HG02623 (cell line): ENCODE data around the gene RIN1.
A peak's percentile ranks its signal among the peaks of the same experiment; 100 is the strongest.

Experiments
- ATAC-seq: cut with Tn5 transposase; IDR thresholded peaks from one replicate; pipeline ENCODE4 v1.9.1; 2021; ENCODE audit warnings: moderate library complexity; ENCODE audit not compliant: unreplicated experiment

Gene RIN1

DNA sequence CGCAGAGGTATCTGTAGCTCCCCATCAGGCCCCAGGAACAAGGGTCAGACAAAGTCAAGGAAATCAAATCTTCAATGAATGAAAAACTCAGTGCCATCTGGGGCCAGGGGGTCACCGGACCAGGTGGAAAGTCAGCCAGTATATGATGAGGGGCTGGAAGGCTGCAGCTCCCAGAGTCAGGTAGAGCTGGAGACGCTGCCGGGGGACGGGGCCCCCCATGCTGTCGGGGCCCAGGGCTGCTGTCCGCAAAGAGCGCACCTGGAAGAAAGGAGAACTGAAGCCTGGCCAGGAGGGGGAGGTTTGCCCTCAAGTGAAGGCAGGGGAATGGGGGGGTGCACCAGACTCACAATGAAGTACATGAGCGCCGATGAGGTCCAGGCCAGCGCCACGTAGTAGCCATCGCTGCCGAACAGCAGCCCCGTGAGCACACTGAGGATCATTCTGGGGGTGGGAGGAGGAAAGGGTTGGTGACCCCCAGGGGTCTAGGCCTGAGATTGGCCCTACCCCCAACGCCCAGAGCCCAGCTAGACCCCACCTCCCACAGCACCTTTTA, 51.6 kb downstream of the RIN1 start:
- ATAC-seq, result no peak

DNA sequence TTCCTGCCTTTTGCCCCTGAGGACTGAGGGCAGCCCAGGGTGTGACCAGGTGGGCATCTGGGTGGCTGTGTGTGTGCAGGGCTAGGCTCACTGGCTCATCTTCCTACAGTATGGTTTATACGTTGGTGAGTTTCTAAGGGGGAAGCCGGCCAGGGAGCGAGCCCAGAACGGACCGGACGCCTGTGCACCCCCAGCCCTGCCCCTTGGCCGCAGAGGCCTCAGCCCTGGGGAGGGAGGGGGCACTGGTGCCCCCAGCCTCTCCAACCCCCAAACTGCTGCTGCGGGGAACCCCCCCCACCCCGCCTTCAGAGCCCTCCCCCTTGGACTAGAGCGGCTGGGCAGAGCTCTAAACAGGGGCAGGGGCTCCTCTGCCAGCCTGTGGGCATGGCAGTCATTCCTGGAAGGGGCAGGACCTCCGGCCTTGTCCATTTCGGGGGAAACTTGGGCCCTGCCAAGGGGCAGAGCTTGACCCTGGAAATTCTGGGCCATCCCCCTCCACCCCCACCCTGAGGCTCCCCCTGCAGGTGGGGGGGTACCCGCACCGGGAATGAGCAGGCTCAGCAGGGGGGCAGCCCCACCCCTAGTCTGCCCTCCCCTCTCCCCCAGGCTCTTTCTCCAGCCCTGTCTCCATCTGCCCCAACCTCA, 52.7 kb downstream of the RIN1 start:
- no peak for ATAC-seq

DNA sequence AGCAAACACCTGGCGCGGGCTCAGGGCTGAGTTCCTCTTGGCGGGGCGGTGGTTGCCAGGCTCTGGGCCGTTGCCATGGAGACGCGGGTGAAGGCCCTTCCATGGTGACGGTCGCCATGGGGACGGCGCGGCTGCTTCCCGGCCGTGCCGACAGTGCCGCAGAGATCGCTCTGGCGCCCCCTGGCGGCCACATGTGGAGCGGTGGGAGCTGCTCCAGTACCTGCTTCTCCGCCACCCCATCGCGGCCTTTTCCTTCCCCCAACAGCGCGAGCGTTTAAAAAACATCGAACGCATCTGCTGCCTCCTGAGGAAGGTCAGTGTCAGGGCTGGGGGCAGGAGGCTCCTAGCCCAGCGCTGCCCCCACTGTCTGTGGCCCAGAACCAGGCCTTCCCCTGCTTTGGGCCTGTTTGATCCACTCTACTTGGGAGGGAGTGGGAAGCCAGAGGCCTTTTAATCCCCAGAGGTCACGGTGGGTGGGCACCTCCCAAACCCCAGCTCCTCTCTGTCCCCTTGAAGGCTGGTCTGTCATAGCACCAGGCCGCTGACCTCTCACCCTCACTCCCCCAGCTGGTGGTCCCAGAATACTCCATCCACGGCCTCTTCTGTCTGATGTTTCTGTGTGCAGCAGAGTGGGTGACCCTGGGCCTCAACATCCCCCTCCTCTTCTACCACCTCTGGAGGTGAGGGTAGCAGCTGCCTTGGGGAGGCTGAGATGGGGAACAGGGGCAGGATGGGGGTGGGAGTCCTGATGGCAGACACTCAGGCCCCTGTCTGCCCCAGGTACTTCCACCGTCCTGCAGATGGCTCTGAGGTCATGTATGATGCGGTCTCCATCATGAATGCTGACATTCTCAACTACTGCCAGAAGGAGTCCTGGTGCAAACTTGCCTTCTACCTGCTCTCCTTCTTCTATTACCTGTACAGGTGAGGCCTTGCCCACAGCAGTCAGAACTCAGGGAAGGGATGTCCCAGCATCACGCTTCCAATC, 53.5 kb downstream of the RIN1 start:
- peak; percentile 84 for ATAC-seq
